Right cardiac atrium (tissue), 5 donors: Measurements from ENCODE around the gene PYHIN1. TPM values are rescaled to one million over a fixed set of nuclear protein-coding genes. Genes with fewer than 3 reads are reported as not detected.

Experiments
- ATAC-seq, 2 donors: fragments of 200-7000 bp; cut with Tn5 transposase; one replicate each; pipeline versions ENCODE4 v1.8.0 to v1.9.1; 2020; ENCODE audit warnings: moderate library complexity in 2 of 2, mild to moderate bottlenecking in 1 of 2
- DNase-seq, 3 donors: peaks; one replicate each; pipeline ENCODE4 v3.0.0-alpha.2; 2020
- H3K27ac ChIP-seq: one replicate; pipeline ENCODE4 v1.5.1; 2013; ENCODE audit warnings: mild to moderate bottlenecking, low read length, control low read depth, moderate library complexity
- H3K27me3 ChIP-seq: one replicate; pipeline ENCODE4 v1.6.1; 2013; ENCODE audit not compliant: control insufficient read depth, insufficient read depth
- H3K4me1 ChIP-seq: one replicate; pipeline ENCODE4 v1.6.1; 2013; ENCODE audit warnings: low read length; ENCODE audit not compliant: control insufficient read depth, insufficient read depth
- H3K4me3 ChIP-seq: one replicate; pipeline ENCODE4 v1.5.1; 2013; ENCODE audit warnings: low read length, control low read depth
- H3K9me3 ChIP-seq: one replicate; pipeline ENCODE4 v1.6.1; 2013; ENCODE audit warnings: low read length; ENCODE audit not compliant: control insufficient read depth
- WGBS: extraction: QIAGEN DNeasy Blood & Tissue Kit; methylation state at CpG from one replicate; pipeline ENCODE4 v1.1.7; 2013; 5-methylcytosine and 5-hydroxymethylcytosine counted together
- intact Hi-C, 4 donors: fragments of 100-400 bp; cut with DNase I; formaldehyde crosslinking; loops; one replicate each; pipeline versions ENCODE4 v1.11.0 to v1.14.0; 2022 to 2023
- polyA plus RNA-seq: library from polyadenylated mRNA; stranded (reverse); fragments of 200-250 nt; gene quantifications from one replicate; pipeline ENCODE4 v1.2.3, GENCODE V29; 2013
- total RNA-seq, 4 donors: library from RNA; stranded (reverse); fragmentation: NEBNext Ultra II Directional; extraction: Animal tissue kit (Norgen Biotek cat#: 25700); gene quantifications; one replicate each; pipeline ENCODE4 v1.2.1, GENCODE V29; 2021
- donor health status: healthy with polysubstance abuse.
- donor health status: DM: no; HTN: yes; CAD: no.
- donor health status: DM: no; HTN: no; CAD: no.
- donor health status: DM: no; HTN: yes; CAD: no; lungs with severe emphysema.
- donor health status: DM: yes; HTN: yes; CAD: no.

The PYHIN1 gene
- total and polyA plus RNA-seq, 5 donors = 0.20 to 0.66 (median 0.59) TPM; not detected in 1

DNA sequence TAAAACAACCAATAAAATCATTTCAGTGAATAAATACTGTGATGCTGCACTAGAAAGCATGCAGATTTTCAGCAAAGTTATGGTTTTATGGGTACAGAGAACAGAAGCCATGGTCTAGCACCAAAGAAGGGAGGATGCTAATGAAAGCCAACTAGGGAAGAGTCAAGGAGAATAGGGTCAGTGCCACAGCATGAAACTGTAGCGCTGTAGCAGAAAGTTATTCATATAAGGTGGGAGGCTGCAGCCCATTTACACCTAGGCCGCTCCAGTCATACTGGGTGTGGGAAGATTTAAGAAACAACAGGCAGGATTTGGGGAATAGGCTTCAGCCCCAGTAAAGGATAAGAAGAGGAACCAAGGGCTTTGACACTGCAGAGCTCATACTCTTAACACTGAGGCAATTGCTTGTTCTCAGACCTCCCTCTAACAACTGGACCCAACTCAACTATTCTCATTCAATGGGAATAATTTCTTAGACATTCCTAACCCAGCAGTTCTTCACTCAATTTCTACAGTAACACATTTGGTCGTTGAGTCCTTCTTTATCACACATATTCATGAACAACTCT lies 82.7 kb downstream of the PYHIN1 start:
- Histone ChIP-seq H3K4me3 (peak overlapping the region; percentile 32), H3K4me1 (peaks cover 3% of the 10 kb centered on the region), H3K9me3 (no peaks in the 10 kb centered on the region), H3K27me3 (no peaks in the 10 kb centered on the region), H3K27ac (no peak overlapping the region)
- DNase-seq (no peak), ATAC-seq (no peak)
- 93% methylated on average over 3 of the region's 3 CpGs for WGBS
- intact Hi-C loops = no loop called here

DNA sequence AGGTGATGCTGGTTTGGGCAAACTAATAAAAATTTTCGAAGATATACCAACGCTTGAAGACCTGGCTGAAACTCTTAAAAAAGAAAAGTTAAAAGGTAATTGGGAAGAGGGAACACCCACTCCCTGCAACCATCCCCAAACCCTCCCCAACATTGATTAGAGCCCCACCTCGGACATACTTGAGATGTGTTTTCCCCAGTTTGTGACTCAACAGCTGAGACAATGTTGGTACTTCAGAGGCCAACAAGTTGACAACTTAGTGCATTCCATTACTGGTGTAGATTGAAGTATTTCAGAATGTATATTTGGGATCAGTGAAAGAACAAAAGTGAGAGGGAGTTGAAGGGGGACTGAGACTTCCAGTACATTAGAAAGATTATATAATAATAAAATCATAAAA lies 83.5 kb downstream of the PYHIN1 start:
- H3K4me3 ChIP-seq = no peak overlapping the region
- no peaks in the 10 kb centered on the region for H3K9me3 ChIP-seq
- WGBS = 88% methylated on average over 3 of the region's 3 CpGs
- H3K27me3 ChIP-seq = no peaks in the 10 kb centered on the region
- DNase-seq = no peak
- H3K4me1 ChIP-seq = peaks cover 3% of the 10 kb centered on the region
- no peak overlapping the region for H3K27ac ChIP-seq
- intact Hi-C loops = no loop called here
- no peak for ATAC-seq

DNA sequence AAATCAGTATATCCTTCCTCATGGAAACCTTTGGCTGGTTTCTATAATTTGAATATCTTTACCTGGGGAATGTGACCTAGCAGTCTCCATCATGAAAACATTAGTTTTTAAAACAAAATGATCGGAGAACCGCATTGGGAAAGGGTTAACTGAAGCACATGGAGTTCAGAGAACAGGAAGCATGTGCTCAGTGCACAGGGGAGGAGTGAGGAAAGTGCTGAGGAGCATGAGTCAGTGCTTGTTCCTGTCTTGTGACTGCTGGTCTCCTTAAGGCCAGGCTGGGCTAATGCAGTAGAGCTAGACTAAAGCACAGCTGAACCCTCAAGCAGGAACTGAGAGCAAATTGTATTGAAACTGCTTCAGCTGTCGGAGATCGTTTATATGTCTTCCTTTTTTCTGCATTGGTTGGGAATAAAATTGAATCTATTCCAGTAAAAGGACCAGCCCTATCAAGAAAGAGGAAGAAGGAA lies 84.1 kb downstream of the PYHIN1 start:
- peak; percentile 57 to 64 (median 62) for DNase-seq
- Histone ChIP-seq H3K4me3 (no peak overlapping the region), H3K4me1 (peaks cover 3% of the 10 kb centered on the region), H3K27ac (peak overlapping the region; percentile 36), H3K9me3 (no peaks in the 10 kb centered on the region), H3K27me3 (no peaks in the 10 kb centered on the region)
- intact Hi-C loops = no loop called here
- ATAC-seq = peak; percentile 95 to 99
- WGBS = 64% methylated on average over 4 of the region's 4 CpGs

DNA sequence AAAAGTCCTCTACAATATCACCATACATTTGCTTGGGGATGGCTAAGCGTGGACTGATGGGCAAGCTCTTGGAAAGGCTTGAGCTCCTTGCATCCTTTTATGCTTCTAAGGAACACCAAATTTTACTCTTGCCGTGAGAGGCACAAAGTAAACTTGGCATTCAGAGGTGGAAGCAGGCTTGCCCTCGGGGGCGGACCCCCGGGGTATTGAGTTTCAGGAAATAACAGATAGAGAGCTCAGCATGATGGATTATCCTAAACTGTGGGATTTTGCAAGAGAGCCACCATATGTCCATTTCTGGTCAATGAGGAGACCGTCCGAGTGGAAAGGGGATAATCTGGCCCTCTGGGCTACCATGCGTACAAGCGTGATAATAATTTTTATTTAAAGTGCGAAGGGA lies 92.4 kb downstream of the PYHIN1 start:
- Histone ChIP-seq H3K27me3 (no peaks in the 10 kb centered on the region), H3K9me3 (no peaks in the 10 kb centered on the region), H3K27ac (no peak overlapping the region), H3K4me1 (no peaks in the 10 kb centered on the region), H3K4me3 (no peak overlapping the region)
- intact Hi-C loops = no loop called here
- 85% methylated on average over 10 of the region's 10 CpGs for WGBS
- ATAC-seq (no peak), DNase-seq (peak in 1 of 3 donors; percentile 24)

DNA sequence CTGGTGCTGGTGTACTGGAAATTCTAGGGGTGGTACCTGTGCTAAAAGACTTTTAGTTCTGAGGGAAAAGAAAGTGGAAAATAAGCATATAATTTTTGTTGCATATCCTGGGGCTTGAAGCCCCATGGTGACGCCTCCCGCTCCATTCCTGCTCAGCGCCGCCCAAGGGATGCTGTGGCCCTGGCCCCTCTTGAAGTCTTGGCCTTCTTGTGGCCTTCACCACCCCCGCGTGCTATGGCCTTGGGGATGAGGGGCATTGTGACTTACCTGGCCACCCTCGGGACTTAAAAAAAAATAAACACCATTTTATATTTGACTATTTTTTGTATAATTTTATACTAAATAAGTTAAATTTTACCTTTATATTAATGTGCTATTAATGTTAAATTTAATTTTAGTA lies 93.7 kb downstream of the PYHIN1 start:
- H3K27ac ChIP-seq = no peak overlapping the region
- DNase-seq (peak in 1 of 3 donors; percentile 25), ATAC-seq (no peak)
- H3K9me3 ChIP-seq = no peaks in the 10 kb centered on the region
- no peaks in the 10 kb centered on the region for H3K4me1 ChIP-seq
- no peak overlapping the region for H3K4me3 ChIP-seq
- no peaks in the 10 kb centered on the region for H3K27me3 ChIP-seq
- intact Hi-C loops = no loop called here
- 98% methylated on average over 7 of the region's 7 CpGs for WGBS

Other genes with a start within 250 kb of the PYHIN1 start
- not detected for gene SPTA1, start 244.8 kb upstream of the PYHIN1 start, total RNA-seq
- gene SPTA1, start 244.8 kb upstream of the PYHIN1 start, polyA plus RNA-seq = not detected
- not detected for gene OR6K2, start 230.9 kb upstream of the PYHIN1 start, total RNA-seq
- gene OR6K2, start 230.9 kb upstream of the PYHIN1 start, polyA plus RNA-seq = not detected
- gene OR6K3, start 210.8 kb upstream of the PYHIN1 start, total RNA-seq = not detected
- not detected for gene OR6K3, start 210.8 kb upstream of the PYHIN1 start, polyA plus RNA-seq
- not detected for gene OR6K6, start 176.8 kb upstream of the PYHIN1 start, total RNA-seq
- gene OR6K6, start 176.8 kb upstream of the PYHIN1 start, polyA plus RNA-seq = not detected
- gene OR6N1, start 159.4 kb upstream of the PYHIN1 start, total RNA-seq = not detected
- gene OR6N1, start 159.4 kb upstream of the PYHIN1 start, polyA plus RNA-seq = not detected
- not detected for gene OR6N2, start 150.3 kb upstream of the PYHIN1 start, total RNA-seq
- gene OR6N2, start 150.3 kb upstream of the PYHIN1 start, polyA plus RNA-seq = not detected
- gene MNDA, start 100.2 kb upstream of the PYHIN1 start, total RNA-seq = 1 to 10 TPM; 2.3 to 6.4 (median 4.2) TPM
- gene MNDA, start 100.2 kb upstream of the PYHIN1 start, polyA plus RNA-seq = 0.95 TPM
- gene IFI16, start 78.4 kb downstream of the PYHIN1 start, total RNA-seq = 10 to 100 TPM; 29.5 to 43.1 (median 34.1) TPM
- gene IFI16, start 78.4 kb downstream of the PYHIN1 start, polyA plus RNA-seq = 34.1 TPM
- gene AIM2, start 145.2 kb downstream of the PYHIN1 start, total RNA-seq = under 1 TPM in 1 of 4 donors, not detected in 3; 0.23 TPM
- gene AIM2, start 145.2 kb downstream of the PYHIN1 start, polyA plus RNA-seq = 0.09 TPM
- 10 to 100 TPM in 2 of 4 donors, 1 to 10 TPM in 2; 6.1 to 13.2 (median 8.7) TPM for gene CADM3, start 240.1 kb downstream of the PYHIN1 start, total RNA-seq
- 9.0 TPM for gene CADM3, start 240.1 kb downstream of the PYHIN1 start, polyA plus RNA-seq